IPS-20b (cell line): ENCODE measurements around the gene CC2D2B.
"Not testable (repeated sequence)": the region's sequence is repeated elsewhere in the genome, so short reads cannot be mapped to it uniquely, and the experiment has no call there.

Source experiments
- H3K27ac ChIP-seq: one replicate; pipeline ENCODE4 v1.5.1; 2013; ENCODE audit warnings: low read length
- H3K27me3 ChIP-seq: 2 replicates; pipeline ENCODE4 v1.6.1; 2013; ENCODE audit warnings: mild to moderate bottlenecking, low read length, inconsistent platforms; ENCODE audit not compliant: insufficient read depth
- H3K36me3 ChIP-seq: 2 replicates; pipeline ENCODE4 v1.6.1; 2013; ENCODE audit warnings: low read depth, mild to moderate bottlenecking, inconsistent platforms, low read length, moderate library complexity; ENCODE audit not compliant: insufficient read depth
- H3K4me1 ChIP-seq: 2 replicates; pipeline ENCODE4 v1.6.1; 2013; ENCODE audit warnings: mild to moderate bottlenecking, control low read depth, inconsistent platforms, low read length, moderate library complexity; ENCODE audit not compliant: insufficient read depth
- H3K4me3 ChIP-seq: 2 replicates; pipeline ENCODE4 v1.5.1; 2013; ENCODE audit warnings: mild to moderate bottlenecking, low read length, inconsistent platforms
- H3K9ac ChIP-seq: 2 replicates; pipeline ENCODE4 v1.6.1; 2013; ENCODE audit warnings: low read depth, mild to moderate bottlenecking, inconsistent platforms, low read length, moderate library complexity
- H3K9me3 ChIP-seq: 2 replicates; pipeline ENCODE4 v1.6.1; 2013; ENCODE audit warnings: mild to moderate bottlenecking, low read depth, low read length, inconsistent platforms; ENCODE audit not compliant: insufficient read depth

Gene CC2D2B

DNA sequence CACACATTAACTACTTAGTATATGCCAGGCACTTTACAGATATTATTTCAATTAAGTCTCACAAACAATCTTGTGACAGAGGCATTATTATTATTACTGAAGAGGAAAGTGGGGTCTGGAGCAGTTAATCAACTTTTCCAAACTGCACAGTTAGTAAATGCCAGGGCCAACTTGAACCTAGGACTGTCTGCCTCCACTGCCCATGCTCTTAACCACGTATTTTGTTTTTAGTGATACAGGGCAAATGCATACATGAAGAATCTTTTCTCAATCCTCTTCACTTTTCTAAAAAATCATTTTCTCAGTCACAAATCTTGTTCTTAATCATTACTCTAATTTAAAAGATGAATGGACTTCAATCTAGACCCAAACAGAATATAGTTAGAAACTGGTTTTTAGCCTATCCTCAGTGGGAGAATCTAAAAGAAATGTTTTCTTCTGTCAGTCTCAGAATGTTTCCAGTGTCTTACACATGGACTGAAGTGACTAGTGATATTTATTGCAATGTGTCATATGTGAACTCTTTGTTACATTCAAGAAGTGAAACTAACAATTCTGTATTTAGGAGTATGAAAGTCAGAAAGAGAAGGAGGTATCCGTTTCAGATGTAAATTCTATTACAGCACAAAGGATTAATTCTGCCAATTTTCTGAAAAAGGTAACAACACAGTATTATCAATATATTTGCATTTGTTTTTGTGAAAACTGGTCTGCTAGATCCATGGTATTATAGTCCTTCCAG is 80.1 kb downstream of the CC2D2B start:
- Histone ChIP-seq H3K27ac (no peak overlapping the region), H3K27me3 (no peaks in the 10 kb centered on the region), H3K4me1 (no peaks in the 10 kb centered on the region), H3K9me3 (no peaks in the 10 kb centered on the region), H3K36me3 (no peaks in the 10 kb centered on the region), H3K9ac (no peak overlapping the region), H3K4me3 (no peak overlapping the region)

DNA sequence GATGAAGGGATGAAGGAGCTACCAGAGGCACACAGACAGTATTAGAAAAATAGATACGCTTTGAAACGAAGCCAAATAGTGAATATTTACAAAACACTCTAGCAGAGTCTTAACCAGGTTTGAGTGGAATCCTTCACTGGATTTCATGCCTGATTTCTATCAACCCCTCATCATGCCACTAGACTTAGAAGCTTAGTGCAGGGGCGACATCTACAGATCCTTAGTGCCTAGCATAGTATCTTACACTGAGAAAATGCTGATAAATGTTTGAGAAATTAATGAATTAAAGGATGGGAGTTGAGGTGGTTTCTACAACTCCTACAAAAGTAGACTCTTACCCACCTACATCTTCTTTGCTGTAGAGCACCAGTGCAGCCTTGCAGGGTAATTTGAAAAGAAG is 80.9 kb downstream of the CC2D2B start:
- H3K4me1 ChIP-seq = no peaks in the 10 kb centered on the region
- H3K27me3 ChIP-seq = no peaks in the 10 kb centered on the region
- H3K9me3 ChIP-seq = no peaks in the 10 kb centered on the region
- no peaks in the 10 kb centered on the region for H3K36me3 ChIP-seq
- no peak overlapping the region for H3K27ac ChIP-seq
- H3K4me3 ChIP-seq = no peak overlapping the region
- no peak overlapping the region for H3K9ac ChIP-seq

DNA sequence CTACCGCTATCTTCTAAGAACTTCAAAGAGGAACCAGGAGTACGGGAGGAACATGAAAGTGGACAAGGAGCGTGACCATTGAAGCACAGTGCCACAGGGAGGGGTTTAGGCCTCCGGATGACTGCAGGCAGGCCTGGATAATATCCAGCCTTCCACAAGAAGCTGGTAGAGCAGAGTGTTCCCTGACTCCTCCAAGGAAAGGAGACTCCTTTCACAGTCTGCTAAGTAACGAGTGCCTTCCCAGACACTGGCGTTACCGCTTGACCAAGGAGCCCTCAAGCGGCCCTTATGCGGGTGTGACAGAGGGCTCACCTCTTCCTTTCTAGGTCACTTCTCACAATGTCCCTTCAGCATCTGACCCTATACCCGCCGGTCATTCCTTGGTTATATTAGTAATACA is 86.6 kb downstream of the CC2D2B start:
- H3K27me3 ChIP-seq, H3K27ac ChIP-seq, H3K9ac ChIP-seq, H3K4me3 ChIP-seq, H3K36me3 ChIP-seq, H3K9me3 ChIP-seq, H3K4me1 ChIP-seq: not testable (repeated sequence)

DNA sequence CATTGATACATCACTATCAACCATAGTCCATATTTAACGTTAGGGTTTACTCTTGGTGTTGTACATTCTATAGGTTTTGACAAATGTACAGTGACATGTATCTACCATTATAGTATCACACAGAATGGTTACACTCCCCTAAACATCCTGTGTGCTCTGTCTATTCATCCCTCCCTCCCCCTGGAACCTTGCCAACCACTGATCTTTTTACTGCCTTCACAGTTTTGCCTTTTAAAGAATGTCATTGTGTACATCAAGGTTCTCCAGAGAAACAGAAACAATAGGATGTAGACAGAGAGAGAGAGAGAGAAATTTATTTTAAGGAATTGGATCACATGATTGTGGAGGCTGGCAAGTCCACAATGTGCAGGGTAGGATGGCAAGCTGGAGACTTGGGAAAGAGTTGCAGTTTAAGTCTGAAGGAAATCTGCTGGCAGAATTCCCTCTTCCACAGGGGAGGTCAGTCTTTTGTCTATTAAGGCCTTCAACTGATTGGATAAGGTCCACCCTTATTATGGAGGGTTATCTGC is 90.5 kb downstream of the CC2D2B start:
- H3K4me3 ChIP-seq = no peak overlapping the region
- no peaks in the 10 kb centered on the region for H3K27me3 ChIP-seq
- H3K36me3 ChIP-seq = no peaks in the 10 kb centered on the region

DNA sequence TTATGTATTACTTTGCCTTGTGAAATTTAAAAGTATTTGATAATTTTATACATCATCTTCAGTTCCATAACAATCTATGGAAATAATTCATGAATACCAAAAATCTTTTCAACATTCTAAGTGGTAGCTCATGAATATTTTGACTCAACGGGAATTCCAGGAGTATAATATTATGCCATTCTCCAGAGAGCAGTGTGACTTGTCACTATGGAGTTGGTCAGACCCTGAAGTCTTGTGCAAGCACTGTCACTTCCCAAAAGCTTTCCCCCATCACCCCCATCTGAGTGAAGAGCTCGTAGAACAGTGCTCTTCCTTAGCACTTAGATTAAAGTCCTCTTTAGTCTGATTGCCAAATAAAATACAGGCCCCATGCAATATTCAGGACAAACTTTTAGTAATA is 106.2 kb downstream of the CC2D2B start:
- no peaks in the 10 kb centered on the region for H3K4me1 ChIP-seq
- no peaks in the 10 kb centered on the region for H3K36me3 ChIP-seq
- no peak overlapping the region for H3K27ac ChIP-seq
- H3K9ac ChIP-seq = no peak overlapping the region
- H3K4me3 ChIP-seq = no peak overlapping the region
- no peaks in the 10 kb centered on the region for H3K9me3 ChIP-seq
- H3K27me3 ChIP-seq = no peaks in the 10 kb centered on the region

More for the DNA sequence above, 90.5 kb downstream of the CC2D2B start:
- no peaks in the 10 kb centered on the region for H3K4me1 ChIP-seq
- H3K27ac ChIP-seq = no peak overlapping the region
- no peaks in the 10 kb centered on the region for H3K9me3 ChIP-seq
- no peak overlapping the region for H3K9ac ChIP-seq

DNA sequence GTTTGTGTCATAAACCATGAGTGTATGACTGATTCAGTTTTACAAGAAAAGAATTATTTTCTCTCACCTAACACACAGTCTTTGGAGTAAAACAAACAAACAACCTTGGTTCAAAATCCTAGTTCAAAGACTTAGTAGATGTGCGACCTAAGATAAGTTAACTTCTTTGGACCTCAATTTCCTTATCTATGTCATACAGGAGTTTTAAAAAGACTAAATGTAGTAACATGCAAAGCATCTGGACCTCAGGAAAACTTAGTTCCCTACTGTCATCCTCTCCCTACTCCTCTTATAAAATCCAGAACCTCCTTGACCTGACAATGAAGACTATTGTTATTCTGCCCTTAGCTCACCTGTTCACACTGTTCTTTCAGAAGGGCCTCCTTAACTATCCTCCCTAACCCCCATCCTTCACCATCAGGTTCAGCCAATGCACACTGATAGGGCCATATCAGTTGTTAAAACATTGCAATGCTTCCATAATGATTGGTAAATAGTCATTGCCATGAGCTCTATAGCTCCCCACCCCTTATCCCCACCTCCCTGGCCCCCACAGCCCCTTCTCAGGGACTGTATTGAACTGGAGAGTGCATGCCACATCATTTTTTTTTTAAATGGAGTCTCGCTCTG is 106.8 kb downstream of the CC2D2B start:
- no peaks in the 10 kb centered on the region for H3K9me3 ChIP-seq
- H3K27me3 ChIP-seq = no peaks in the 10 kb centered on the region

DNA sequence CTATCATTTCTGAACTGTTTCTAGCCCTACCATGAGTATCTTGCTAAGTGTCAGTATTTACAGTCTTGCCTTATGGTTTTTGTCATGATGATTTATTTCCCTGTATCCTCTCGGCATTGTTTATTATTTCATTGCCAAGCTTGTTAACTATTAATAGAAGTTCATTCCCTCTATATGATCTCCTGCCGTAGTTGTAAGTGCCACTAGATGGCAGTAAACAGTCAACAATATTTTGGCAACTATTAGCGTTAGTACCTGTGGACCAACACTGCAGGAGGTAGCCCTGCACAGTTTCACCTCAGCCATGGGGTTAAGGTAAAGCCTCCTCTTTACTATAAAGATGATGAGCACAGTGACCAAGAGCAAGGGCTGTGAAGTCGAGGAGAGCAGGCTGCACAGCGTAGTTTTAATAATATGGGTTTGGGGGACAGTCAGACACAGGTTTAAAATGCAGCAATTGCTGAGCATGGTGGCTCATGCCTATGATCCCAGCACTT is 109.5 kb downstream of the CC2D2B start:
- no peaks in the 10 kb centered on the region for H3K4me1 ChIP-seq
- no peaks in the 10 kb centered on the region for H3K27me3 ChIP-seq
- H3K36me3 ChIP-seq = no peaks in the 10 kb centered on the region
- no peak overlapping the region for H3K27ac ChIP-seq
- H3K4me3 ChIP-seq = no peak overlapping the region
- no peak overlapping the region for H3K9ac ChIP-seq
- no peaks in the 10 kb centered on the region for H3K9me3 ChIP-seq

More for the DNA sequence above, 106.8 kb downstream of the CC2D2B start:
- no peak overlapping the region for H3K27ac ChIP-seq
- H3K36me3 ChIP-seq = no peaks in the 10 kb centered on the region
- H3K4me1 ChIP-seq = no peaks in the 10 kb centered on the region
- no peak overlapping the region for H3K9ac ChIP-seq
- no peak overlapping the region for H3K4me3 ChIP-seq

DNA sequence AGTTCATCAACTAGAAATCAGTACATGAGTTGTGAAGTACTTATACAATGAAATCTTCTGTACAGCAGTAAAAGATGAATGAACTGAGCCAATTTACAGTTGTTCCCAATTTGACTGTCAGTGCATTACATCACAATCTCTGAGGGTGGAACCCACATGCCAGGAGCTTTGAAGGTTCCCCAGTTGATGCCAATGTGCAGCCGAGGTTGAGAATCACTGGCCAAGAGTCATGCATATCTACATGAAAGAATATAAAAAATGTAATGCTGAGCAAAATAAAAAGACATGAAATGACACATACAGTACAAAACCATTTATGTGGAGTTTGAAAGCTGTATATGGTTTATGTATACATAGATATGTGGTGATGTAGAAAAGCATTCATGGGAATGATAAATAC is 113.6 kb downstream of the CC2D2B start:
- H3K27me3 ChIP-seq = no peaks in the 10 kb centered on the region
- H3K9me3 ChIP-seq = no peaks in the 10 kb centered on the region
- no peaks in the 10 kb centered on the region for H3K36me3 ChIP-seq
- no peak overlapping the region for H3K4me3 ChIP-seq
- no peak overlapping the region for H3K27ac ChIP-seq
- no peak overlapping the region for H3K9ac ChIP-seq
- H3K4me1 ChIP-seq = no peaks in the 10 kb centered on the region

DNA sequence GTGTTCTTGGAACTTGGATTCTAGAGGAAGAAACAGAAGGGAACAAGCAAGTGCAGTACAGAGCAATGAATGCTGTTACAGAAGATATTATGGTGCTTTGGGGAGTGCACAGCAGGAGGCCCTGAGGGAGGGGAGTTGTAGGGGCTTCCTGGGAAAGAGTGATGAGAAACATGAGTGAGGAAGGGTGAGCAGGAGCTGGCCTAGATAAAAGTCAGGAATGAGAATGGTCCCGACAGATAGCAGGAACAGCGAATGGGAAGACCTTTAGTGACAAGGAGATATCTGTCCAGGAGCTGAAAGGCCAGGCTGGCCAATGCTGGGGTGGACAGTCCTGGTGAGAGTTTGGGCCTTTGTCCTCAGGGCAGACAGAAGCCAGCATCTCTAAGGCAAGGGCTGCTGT is 115.0 kb downstream of the CC2D2B start:
- Histone ChIP-seq H3K9me3 (no peaks in the 10 kb centered on the region), H3K36me3 (no peaks in the 10 kb centered on the region), H3K27ac (no peak overlapping the region), H3K9ac (no peak overlapping the region), H3K27me3 (no peaks in the 10 kb centered on the region), H3K4me1 (no peaks in the 10 kb centered on the region), H3K4me3 (no peak overlapping the region)

DNA sequence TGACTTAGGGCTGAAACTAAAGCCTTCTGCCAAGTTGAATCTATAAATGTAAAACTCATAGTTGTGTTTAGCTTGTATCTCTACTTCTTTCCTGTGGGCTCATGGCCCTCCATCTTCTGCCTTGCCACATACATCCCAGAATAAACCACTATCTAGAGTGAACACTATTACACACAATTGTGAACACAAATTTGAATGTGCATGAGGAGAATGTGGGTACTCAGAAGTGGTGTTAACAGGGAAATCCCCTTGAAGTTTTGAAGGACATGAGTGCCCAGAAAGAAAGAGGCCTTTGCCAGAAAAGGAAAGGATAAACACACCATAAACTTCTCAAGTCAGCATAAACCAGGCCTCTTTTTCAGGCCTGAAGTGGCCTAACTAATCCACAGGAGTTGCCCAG is 115.4 kb downstream of the CC2D2B start:
- Histone ChIP-seq H3K36me3 (no peaks in the 10 kb centered on the region), H3K9me3 (no peaks in the 10 kb centered on the region), H3K4me3 (no peak overlapping the region), H3K27me3 (no peaks in the 10 kb centered on the region), H3K4me1 (no peaks in the 10 kb centered on the region), H3K27ac (no peak overlapping the region), H3K9ac (no peak overlapping the region)

DNA sequence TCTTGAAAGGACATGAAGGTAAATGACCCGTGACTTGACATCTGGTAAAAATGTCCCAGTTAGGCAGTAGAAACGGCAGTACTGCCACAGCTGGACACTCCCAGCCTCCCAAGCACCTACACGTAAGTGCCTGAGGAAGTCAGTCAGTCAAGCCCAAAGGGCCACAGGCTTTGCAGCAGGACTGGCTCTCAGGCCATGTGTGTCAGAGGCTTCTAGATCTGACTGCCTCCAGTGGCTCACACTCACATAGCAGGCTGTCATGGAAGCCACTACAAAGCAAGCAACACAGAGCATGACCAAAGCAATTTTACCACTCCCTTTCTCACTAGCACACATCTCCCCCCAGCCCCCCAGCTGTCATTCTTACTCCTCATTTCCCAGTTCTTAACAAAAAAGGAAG is 117.8 kb downstream of the CC2D2B start:
- Histone ChIP-seq H3K27ac (no peak overlapping the region), H3K9me3 (no peaks in the 10 kb centered on the region), H3K27me3 (no peaks in the 10 kb centered on the region), H3K36me3 (no peaks in the 10 kb centered on the region), H3K9ac (no peak overlapping the region), H3K4me1 (no peaks in the 10 kb centered on the region), H3K4me3 (no peak overlapping the region)

DNA sequence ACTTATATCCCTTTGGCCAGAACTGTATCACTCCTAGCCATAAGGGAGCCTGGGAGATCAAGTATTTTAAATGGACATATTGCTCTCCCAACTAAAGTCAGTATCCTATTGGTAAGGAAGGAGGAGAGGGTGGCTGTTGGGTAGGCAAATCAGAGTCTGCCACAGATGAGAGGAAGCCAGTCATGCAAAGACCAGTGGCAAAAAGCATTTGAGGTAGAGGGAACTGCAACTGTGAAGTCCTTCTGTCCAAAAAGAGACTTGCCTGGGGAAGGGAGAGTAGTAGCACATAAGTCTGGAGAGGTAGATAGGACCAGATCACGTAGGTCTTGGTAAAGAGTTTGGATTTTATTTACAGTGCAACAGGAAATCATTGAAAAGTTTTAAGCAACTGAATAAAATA is 126.8 kb downstream of the CC2D2B start:
- H3K9me3 ChIP-seq = no peaks in the 10 kb centered on the region
- no peak overlapping the region for H3K27ac ChIP-seq
- no peaks in the 10 kb centered on the region for H3K36me3 ChIP-seq
- no peaks in the 10 kb centered on the region for H3K4me1 ChIP-seq
- H3K4me3 ChIP-seq = no peak overlapping the region
- no peaks in the 10 kb centered on the region for H3K27me3 ChIP-seq
- no peak overlapping the region for H3K9ac ChIP-seq
